Thoracic aorta (tissue), 2 donors: Measurements from ENCODE around the gene PYGO2. TPM values are rescaled to one million over a fixed set of nuclear protein-coding genes. Genes with fewer than 3 reads are reported as not detected.
"Not testable (repeated sequence)": the region's sequence is repeated elsewhere in the genome, so short reads cannot be mapped to it uniquely, and the experiment has no call there.

Experiments used
- ATAC-seq: fragments of 150-250 bp; one replicate; pipeline ENCODE4 v1.8.0; 2017; ENCODE audit warnings: low read depth; ENCODE audit not compliant: insufficient number of reproducible peaks, low FRiP score
- DNase-seq: peaks from one replicate; pipeline ENCODE4 v3.0.0-alpha.2; 2020; ENCODE audit warnings: low spot score
- H3K27ac ChIP-seq, 2 donors: fragments of 200-600 bp; sonication (generic); 1 replicate in 1 of 2; 2 replicates in 1 of 2; pipeline ENCODE4 v1.5.1; 2016; ENCODE audit warnings: mild to moderate bottlenecking in 2 of 2, moderate library complexity in 2 of 2
- H3K27me3 ChIP-seq: fragments of 200-600 bp; sonication (generic); replicated peaks from 2 replicates; pipeline ENCODE4 v1.6.0; 2016; ENCODE audit warnings: mild to moderate bottlenecking; ENCODE audit not compliant: insufficient read depth
- H3K36me3 ChIP-seq: fragments of 200-600 bp; sonication (generic); one replicate; pipeline ENCODE4 v1.5.1; 2016
- H3K4me1 ChIP-seq, 2 donors: fragments of 200-600 bp; sonication (generic); 1 replicate in 1 of 2; 2 replicates in 1 of 2; pipeline versions ENCODE4 v1.5.1 to v1.6.0; 2016; ENCODE audit warnings: low read depth in 2 of 2, mild to moderate bottlenecking in 1 of 2; ENCODE audit not compliant: control insufficient read depth in 1 of 2
- H3K4me3 ChIP-seq: fragments of 200-600 bp; sonication (generic); 2 replicates; pipeline ENCODE4 v1.5.1; 2016; ENCODE audit warnings: mild to moderate bottlenecking
- H3K9me3 ChIP-seq: fragments of 200-600 bp; sonication (generic); 2 replicates; pipeline ENCODE4 v1.5.1; 2016
- CTCF ChIP-seq: fragments of 200-600 bp; sonication (generic); IDR thresholded peaks from one replicate; pipeline ENCODE4 v1.5.1; 2019; ENCODE audit warnings: antibody characterized with exemption
- total RNA-seq, 2 donors: library from RNA; depleted of rRNA; stranded (reverse); fragments of >200 nt; gene quantifications; one replicate each; pipeline versions ENCODE4 v1.1.0 to v1.2.3, GENCODE V29; 2016

PYGO2 gene
- total RNA-seq, 2 donors from 2014 or later, result 17.8 to 21.4 TPM

- Histone ChIP-seq H3K27ac (no peak overlapping the region), H3K27me3 (no peaks in the 10 kb centered on the region), H3K4me1 (no peaks in the 10 kb centered on the region), H3K36me3 (peaks cover 17% of the 10 kb centered on the region), H3K4me3 (no peak overlapping the region), H3K9me3 (no peaks in the 10 kb centered on the region)
- no peak for TF ChIP-seq CTCF
- no peak for DNase-seq
- no peak for ATAC-seq
Measured at GRCh38 chr1:154990276-154990675, 28.7 kb upstream of the PYGO2 start.

DNA sequence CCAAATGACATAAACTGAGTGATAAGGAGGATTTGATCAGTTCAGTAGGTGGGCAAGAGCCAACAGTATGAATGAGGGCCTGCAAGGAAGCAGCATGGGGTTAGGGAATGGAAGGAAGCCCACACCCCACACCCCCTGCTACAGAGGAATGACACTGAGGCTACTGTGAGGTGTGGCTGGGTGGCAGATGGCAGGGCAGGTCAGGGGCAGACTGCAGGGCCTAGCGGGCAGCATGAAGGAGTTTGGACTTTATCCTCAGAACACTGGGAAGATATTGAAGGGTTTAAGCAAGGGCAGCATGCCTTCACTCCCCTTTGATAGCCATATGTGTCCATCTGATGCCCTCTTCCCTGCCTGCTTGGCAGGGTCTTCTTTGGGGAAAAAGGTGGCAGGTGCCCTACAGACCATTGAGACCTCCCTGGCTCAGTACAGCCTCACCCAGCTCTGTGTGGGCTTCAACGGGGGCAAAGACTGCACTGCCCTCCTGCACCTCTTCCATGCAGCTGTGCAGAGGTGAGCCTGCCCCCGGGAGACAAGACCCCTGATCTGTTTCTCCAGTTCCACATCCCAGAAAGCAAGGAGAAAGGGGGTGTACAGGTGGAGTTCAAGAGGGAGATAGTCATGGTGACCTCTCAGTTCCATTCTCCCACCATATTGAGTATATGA is 27.7 kb upstream of the PYGO2 start:
- peaks cover 17% of the 10 kb centered on the region for H3K36me3 ChIP-seq
- H3K27me3 ChIP-seq, result no peaks in the 10 kb centered on the region
- TF ChIP-seq CTCF, result no peak
- H3K4me1 ChIP-seq, result peaks cover 0 to under 1% of the 10 kb centered on the region in 2 donors
- no peak for DNase-seq
- no peaks in the 10 kb centered on the region for H3K9me3 ChIP-seq
- no peak overlapping the region for H3K4me3 ChIP-seq
- no peak for ATAC-seq
- H3K27ac ChIP-seq, result no peak overlapping the region

- no peak for ATAC-seq
- Histone ChIP-seq H3K9me3 (no peaks in the 10 kb centered on the region), H3K4me1 (peaks cover 6 to 9% of the 10 kb centered on the region in 2 donors), H3K27ac (no peak overlapping the region), H3K4me3 (no peak overlapping the region), H3K36me3 (peaks cover 17% of the 10 kb centered on the region), H3K27me3 (no peaks in the 10 kb centered on the region)
- DNase-seq, result no peak
- no peak for TF ChIP-seq CTCF
Measured at GRCh38 chr1:154988058-154988954, 26.7 kb upstream of the PYGO2 start.

DNA sequence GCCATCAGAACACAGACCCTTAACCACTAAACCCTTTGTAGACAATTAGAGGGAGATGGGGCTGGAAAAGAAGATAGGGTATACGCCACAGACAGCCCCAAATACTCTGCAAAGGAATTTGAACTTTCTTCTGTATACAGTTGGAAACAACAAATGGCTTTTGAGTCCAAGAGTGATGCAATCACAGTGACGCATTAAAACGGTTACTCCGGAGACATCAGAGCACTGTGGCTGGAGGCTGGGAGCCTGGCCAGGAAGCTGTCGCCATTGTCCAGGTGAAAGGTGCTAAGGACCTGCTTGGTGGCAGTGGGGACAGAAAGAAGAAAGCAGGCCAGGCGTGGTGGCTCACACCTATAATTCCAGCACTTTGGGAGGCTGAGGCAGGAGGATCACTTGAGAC is 25.7 kb upstream of the PYGO2 start:
- Histone ChIP-seq H3K4me3 (no peak overlapping the region), H3K27me3 (no peaks in the 10 kb centered on the region), H3K36me3 (peaks cover 17% of the 10 kb centered on the region), H3K27ac (no peak overlapping the region), H3K4me1 (peaks cover 9 to 15% of the 10 kb centered on the region in 2 donors), H3K9me3 (no peaks in the 10 kb centered on the region)
- no peak for DNase-seq
- no peak for TF ChIP-seq CTCF
- no peak for ATAC-seq

- peaks cover 9 to 16% of the 10 kb centered on the region in 2 donors for H3K4me1 ChIP-seq
- not testable (repeated sequence) for H3K27ac ChIP-seq, H3K9me3 ChIP-seq, DNase-seq, H3K27me3 ChIP-seq, ATAC-seq, H3K4me3 ChIP-seq
- H3K36me3 ChIP-seq, result peaks cover 17% of the 10 kb centered on the region
Measured at GRCh38 chr1:154986736-154987135, 25.2 kb upstream of the PYGO2 start.
